Mammary epithelial cell (primary cell): ENCODE results near the gene DNASE1L3.

Experiments used
- EZH2 ChIP-seq: IDR thresholded peaks from 2 replicates; pipeline ENCODE4 v1.6.1; 2012; ENCODE audit warnings: low read length, inconsistent platforms, borderline replicate concordance
- TF ChIP-seq, protein P1 (sequence below), 2 donors: IDR thresholded peaks in 1 of 2; conservative IDR thresholded peaks in 1 of 2; 2 replicates each; pipeline ENCODE4 v1.5.1; 2011 to 2012; ENCODE audit warnings: inconsistent platforms in 2 of 2, low read length in 2 of 2, mild to moderate bottlenecking in 2 of 2, control low read depth in 1 of 2, low read depth in 1 of 2; ENCODE audit not compliant: insufficient read depth in 1 of 2; ENCODE audit errors: extremely low read depth in 1 of 2

DNA sequence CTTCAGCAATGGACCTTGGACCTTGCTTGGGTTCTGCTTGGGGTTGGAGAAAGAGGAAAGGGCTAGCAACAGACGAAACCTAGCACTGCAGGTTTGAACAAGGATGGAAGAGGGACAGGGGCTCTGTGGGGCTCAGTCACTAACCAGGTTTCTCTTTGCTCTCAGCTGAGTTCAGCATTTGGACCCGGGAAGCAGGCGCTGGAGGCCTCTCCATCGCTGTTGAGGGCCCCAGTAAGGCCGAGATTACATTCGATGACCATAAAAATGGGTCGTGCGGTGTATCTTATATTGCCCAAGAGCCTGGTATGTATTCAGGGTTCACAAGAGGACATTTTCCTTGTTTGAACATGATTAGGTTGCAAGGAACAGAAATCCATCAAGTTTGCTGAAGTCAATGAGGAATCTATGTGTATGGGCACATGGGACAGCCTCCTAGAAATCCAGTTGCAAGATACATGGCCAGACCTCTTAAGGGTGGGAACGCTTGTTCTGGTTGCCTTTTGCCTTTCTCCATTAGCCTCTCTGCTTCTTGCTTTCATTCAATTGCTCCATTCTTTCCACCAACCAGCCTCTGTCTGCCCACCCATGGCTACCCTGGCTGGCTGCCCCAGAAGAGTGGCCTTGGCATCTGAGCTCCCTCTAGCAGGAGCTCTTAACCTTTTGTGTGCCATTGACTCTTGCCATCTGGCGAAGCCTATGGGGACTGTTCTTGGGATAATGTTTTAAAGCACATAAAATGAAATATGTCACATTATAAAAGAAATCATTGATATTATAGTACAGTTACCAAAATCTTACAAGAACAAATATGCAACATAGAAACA is 55.9 kb downstream of the DNASE1L3 start:
- TF ChIP-seq EZH2: no peak
- TF ChIP-seq, protein P1, sequence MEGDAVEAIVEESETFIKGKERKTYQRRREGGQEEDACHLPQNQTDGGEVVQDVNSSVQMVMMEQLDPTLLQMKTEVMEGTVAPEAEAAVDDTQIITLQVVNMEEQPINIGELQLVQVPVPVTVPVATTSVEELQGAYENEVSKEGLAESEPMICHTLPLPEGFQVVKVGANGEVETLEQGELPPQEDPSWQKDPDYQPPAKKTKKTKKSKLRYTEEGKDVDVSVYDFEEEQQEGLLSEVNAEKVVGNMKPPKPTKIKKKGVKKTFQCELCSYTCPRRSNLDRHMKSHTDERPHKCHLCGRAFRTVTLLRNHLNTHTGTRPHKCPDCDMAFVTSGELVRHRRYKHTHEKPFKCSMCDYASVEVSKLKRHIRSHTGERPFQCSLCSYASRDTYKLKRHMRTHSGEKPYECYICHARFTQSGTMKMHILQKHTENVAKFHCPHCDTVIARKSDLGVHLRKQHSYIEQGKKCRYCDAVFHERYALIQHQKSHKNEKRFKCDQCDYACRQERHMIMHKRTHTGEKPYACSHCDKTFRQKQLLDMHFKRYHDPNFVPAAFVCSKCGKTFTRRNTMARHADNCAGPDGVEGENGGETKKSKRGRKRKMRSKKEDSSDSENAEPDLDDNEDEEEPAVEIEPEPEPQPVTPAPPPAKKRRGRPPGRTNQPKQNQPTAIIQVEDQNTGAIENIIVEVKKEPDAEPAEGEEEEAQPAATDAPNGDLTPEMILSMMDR (conservative IDR thresholded peaks at IDR 0.05 in 1 of 2, IDR thresholded peaks at IDR 0.05 in 1 of 2; ENCODE audit: extremely low read depth in 1 of 2, insufficient read depth in 1 of 2, low read depth in 1 of 2, low read length in 2 of 2): no peak
